GM12872 (cell line): ENCODE data around the gene AGTR1.

Experiments used
- CTCF ChIP-seq: IDR thresholded peaks from 3 replicates; pipeline ENCODE4 v1.5.1; 2011; ENCODE audit warnings: low read depth, mild to moderate bottlenecking, low read length, moderate library complexity; ENCODE audit not compliant: insufficient read depth

Gene AGTR1

GRCh38 chr3:148681080-148681479 is 16.6 kb upstream of the AGTR1 start:
- TF ChIP-seq CTCF, result no peak

DNA sequence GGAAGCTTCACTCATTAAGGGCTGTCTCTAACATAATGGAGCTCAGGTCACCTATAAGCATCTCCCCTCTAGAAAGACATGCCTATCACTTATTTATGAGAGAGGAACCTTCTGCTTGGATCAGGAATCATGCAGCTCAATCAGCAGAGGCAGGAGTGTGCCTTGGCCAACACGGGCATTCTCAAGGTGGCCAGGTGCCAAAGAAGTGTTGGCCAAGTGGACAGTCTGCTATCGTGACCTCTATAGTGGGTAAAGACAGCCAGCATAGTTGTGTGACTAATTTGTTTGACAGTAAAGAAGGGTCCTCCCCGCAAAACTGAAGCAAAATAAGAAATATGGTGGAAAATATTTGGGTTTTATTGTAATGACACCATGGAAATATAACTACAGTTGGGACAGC is 14.7 kb upstream of the AGTR1 start:
- no peak for TF ChIP-seq CTCF

DNA sequence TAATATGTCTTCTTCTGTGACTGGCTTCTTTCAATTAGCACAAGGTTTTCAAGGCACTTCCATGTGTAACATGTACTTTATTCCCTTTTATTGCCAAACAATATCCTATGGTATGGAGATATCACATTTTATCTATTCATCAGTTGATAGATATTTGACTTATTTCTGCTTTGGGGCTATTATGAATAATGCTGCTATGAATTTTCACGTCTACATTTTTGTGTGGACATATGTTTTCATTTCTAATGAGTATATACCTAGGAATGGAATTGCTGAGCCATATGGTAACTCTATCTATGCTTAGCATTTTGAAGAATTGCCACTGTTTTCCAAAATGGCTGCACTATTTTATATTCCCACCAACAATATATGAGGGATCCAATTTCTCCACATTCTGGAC is 3.6 kb upstream of the AGTR1 start:
- TF ChIP-seq CTCF, result no peak

DNA sequence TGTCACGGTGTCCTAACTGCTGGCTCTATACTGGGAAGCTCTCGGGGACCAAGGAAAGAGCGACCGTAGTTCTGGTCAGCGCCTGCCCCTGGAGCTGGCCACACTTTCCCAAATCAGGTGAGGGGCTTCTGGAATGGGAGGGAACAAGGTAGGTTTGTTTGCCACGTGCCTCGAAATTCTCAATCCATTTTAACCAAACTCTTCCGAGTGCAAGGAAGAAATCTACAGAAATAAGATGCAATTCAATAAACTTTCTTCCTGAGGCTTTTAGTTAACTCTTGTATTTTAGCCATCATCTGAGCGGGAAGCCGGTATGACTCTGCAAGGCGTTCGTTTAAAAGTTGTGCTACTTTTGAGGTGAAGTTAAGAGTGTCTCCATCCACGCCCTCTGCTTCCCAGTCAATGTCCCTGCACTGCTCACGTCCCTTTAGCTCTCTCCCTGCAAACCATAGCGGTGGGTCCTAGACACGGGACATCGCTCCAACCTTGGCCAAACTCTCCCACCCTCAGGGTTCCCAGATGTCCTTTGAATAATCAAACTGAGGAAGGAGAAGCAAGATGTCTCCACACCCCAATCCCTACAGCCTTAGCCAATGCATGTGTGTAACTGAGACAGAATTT is 597 bp downstream of the AGTR1 start:
- TF ChIP-seq CTCF, result no peak

DNA sequence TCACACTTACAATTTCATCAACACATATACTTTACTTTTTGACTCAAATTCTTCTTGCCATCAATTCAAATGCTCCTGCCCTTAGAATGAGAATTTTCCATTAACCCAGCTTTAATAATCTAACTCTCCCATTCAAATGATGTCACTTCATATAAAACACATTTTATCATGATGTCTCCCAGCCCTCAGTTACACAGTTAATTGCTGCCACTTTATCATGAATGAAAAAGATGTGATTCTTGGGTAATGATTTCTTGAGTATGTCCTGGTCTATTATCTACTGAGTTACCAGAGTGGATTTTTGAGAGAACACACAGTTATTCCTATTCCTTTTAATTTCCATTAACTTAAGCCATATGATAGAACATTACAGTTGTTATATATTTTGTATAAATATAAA is 7.6 kb downstream of the AGTR1 start:
- TF ChIP-seq CTCF, result no peak

- no peak for TF ChIP-seq CTCF
Measured at GRCh38 chr3:148707601-148708380, 10.1 kb downstream of the AGTR1 start.

DNA sequence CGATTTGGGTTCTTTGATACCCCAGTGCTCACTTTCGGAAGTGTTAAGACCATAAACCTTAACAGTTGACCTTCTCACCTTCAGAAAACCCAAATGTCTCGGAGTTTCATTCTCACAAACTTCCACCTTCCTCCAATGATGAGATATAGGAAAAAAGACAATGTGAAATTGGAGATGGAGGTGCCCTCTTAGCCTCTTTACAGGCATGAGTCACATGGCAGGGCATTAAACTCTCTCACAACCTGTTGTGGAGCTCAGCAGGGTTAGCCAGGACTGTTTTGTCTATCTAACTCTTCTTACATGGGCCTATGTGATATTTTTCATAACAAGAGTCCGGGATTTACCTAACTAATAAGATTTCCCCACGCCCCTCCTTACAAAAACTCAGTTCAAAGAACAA is 10.7 kb downstream of the AGTR1 start:
- no peak for TF ChIP-seq CTCF
